SU-DHL-6 (cell line): ENCODE results near the gene ABHD12B.

Source experiments
- H2AFZ ChIP-seq: fragments of 200-600 bp; sonication (generic); 2 replicates; pipeline ENCODE4 v1.6.1; 2014; ENCODE audit warnings: low read depth, mild to moderate bottlenecking, moderate library complexity, mixed read lengths, antibody characterized with exemption, low read length; ENCODE audit not compliant: severe bottlenecking
- H3F3A ChIP-seq: fragments of 200-600 bp; shearing (Covaris generic); 2 replicates; pipeline ENCODE4 v1.6.0; 2016; ENCODE audit warnings: antibody characterized with exemption, mild to moderate bottlenecking; ENCODE audit not compliant: insufficient read depth
- H3K27ac ChIP-seq: fragments of 200-600 bp; sonication (generic); 2 replicates; pipeline ENCODE4 v1.5.1; 2016; ENCODE audit warnings: low read depth, mild to moderate bottlenecking, low read length, moderate library complexity, mixed read lengths
- H3K27me3 ChIP-seq: fragments of 200-600 bp; sonication (generic), shearing (Covaris generic); 2 replicates; pipeline ENCODE4 v1.6.0; 2014; ENCODE audit warnings: mild to moderate bottlenecking, low read length
- H3K36me3 ChIP-seq: fragments of 200-600 bp; sonication (generic); 2 replicates; pipeline ENCODE4 v1.6.1; 2014; ENCODE audit warnings: mild to moderate bottlenecking, low read length, mixed read lengths
- H3K4me2 ChIP-seq: fragments of 300-600, 200-600 bp; shearing (Covaris generic), sonication (generic); 2 replicates; pipeline ENCODE4 v1.6.0; 2014; ENCODE audit warnings: low read length, low read depth, mild to moderate bottlenecking; ENCODE audit not compliant: poor library complexity, severe bottlenecking
- H3K4me3 ChIP-seq: fragments of 200-600 bp; sonication (generic); 2 replicates; pipeline ENCODE4 v1.5.1; 2014; ENCODE audit warnings: antibody characterized with exemption, low read length, mild to moderate bottlenecking, mixed read lengths; ENCODE audit not compliant: insufficient read depth, poor library complexity, severe bottlenecking
- H3K79me2 ChIP-seq: fragments of 200-600 bp; sonication (generic); 2 replicates; pipeline ENCODE4 v1.6.1; 2014; ENCODE audit warnings: mild to moderate bottlenecking, low read length, moderate library complexity; ENCODE audit not compliant: insufficient read depth
- H3K9ac ChIP-seq: fragments of 200-600 bp; sonication (generic); 2 replicates; pipeline ENCODE4 v1.7.0; 2014; ENCODE audit warnings: mild to moderate bottlenecking, low read length
- H3K9me2 ChIP-seq: fragments of 200-600 bp; sonication (generic); replicated peaks from 2 replicates; pipeline ENCODE4 v1.6.1; 2014; ENCODE audit warnings: low read length; ENCODE audit not compliant: insufficient read depth
- H3K9me3 ChIP-seq: fragments of 200-600 bp; sonication (generic); 2 replicates; pipeline ENCODE4 v1.6.1; 2014; ENCODE audit warnings: low read length, mixed read lengths; ENCODE audit not compliant: insufficient read depth
- H4K20me1 ChIP-seq: fragments of 200-600 bp; sonication (generic); 2 replicates; pipeline ENCODE4 v1.6.1; 2014; ENCODE audit warnings: low read depth, mild to moderate bottlenecking, antibody characterized with exemption, low read length, moderate library complexity, mixed read lengths
- CTCF ChIP-seq: fragments of 200-600 bp; sonication (generic); IDR thresholded peaks from one replicate; pipeline ENCODE4 v1.5.1; 2017; ENCODE audit warnings: antibody characterized with exemption, mild to moderate bottlenecking, low read length, moderate library complexity; ENCODE audit not compliant: insufficient read depth, poor library complexity, severe bottlenecking
- EZH2phosphoT487 ChIP-seq: fragments of 200-600 bp; sonication (generic), shearing (Covaris generic); conservative IDR thresholded peaks from 2 replicates; pipeline ENCODE4 v1.6.1; 2018; ENCODE audit warnings: mild to moderate bottlenecking, antibody characterized with exemption, low read length, moderate library complexity, mixed read lengths

ABHD12B gene

GRCh38 chr14:50832935-50833630, 38.8 kb upstream of the ABHD12B start:
- H3K4me2 ChIP-seq, result no peak overlapping the region
- peaks cover 6% of the 10 kb centered on the region; the same call in 1 of the 2 replicates for H4K20me1 ChIP-seq
- no peak overlapping the region for H3K4me3 ChIP-seq
- TF ChIP-seq EZH2phosphoT487 (no peak), CTCF (no peak)
- no peaks in the 10 kb centered on the region for H3K27me3 ChIP-seq
- H3K9me3 ChIP-seq, result no peaks in the 10 kb centered on the region
- H3K27ac ChIP-seq, result no peak overlapping the region
- no peak overlapping the region for H3K9ac ChIP-seq
- peaks cover 6% of the 10 kb centered on the region; the same call in 1 of the 2 replicates for H3F3A ChIP-seq
- H3K79me2 ChIP-seq, result peaks cover 23% of the 10 kb centered on the region
- H2AFZ ChIP-seq, result no peak overlapping the region
- no peaks in the 10 kb centered on the region for H3K9me2 ChIP-seq
- no peaks in the 10 kb centered on the region for H3K36me3 ChIP-seq

GRCh38 chr14:50834802-50835276, 37.0 kb upstream of the ABHD12B start:
- Histone ChIP-seq H3K27me3 (no peaks in the 10 kb centered on the region), H3K9me2 (no peaks in the 10 kb centered on the region), H3K4me2 (no peak overlapping the region), H3K36me3 (no peaks in the 10 kb centered on the region), H3K27ac (no peak overlapping the region), H2AFZ (no peak overlapping the region), H3K9ac (no peak overlapping the region), H3F3A (0 out of 2 replicates have a peak, but pooled peaks cover 6% of the 10 kb centered on the region), H3K79me2 (peaks cover 5% of the 10 kb centered on the region), H3K9me3 (no peaks in the 10 kb centered on the region), H3K4me3 (no peak overlapping the region), H4K20me1 (no peaks in the 10 kb centered on the region)
- TF ChIP-seq EZH2phosphoT487 (no peak), CTCF (no peak)

- no peak overlapping the region for H2AFZ ChIP-seq
- no peaks in the 10 kb centered on the region for H3K9me3 ChIP-seq
- H4K20me1 ChIP-seq, result no peaks in the 10 kb centered on the region
- H3K79me2 ChIP-seq, result peaks cover under 1% of the 10 kb centered on the region
- no peaks in the 10 kb centered on the region for H3K27me3 ChIP-seq
- TF ChIP-seq CTCF, result no peak
- no peak for TF ChIP-seq EZH2phosphoT487
- H3K4me3 ChIP-seq, result no peak overlapping the region
- H3K9ac ChIP-seq, result no peak overlapping the region
- no peaks in the 10 kb centered on the region for H3K9me2 ChIP-seq
- H3K36me3 ChIP-seq, result no peaks in the 10 kb centered on the region
- no peak overlapping the region for H3K27ac ChIP-seq
- H3K4me2 ChIP-seq, result no peak overlapping the region
- H3F3A ChIP-seq, result 0 out of 2 replicates have a peak, but pooled peaks cover 6% of the 10 kb centered on the region
These were observed 36.6 kb upstream of the ABHD12B start for GRCh38 chr14:50835280-50835679.
